OCI-LY7 (cell line): Measurements from ENCODE around the gene CAMK1. TPM values are rescaled to one million over a fixed set of nuclear protein-coding genes. Genes with fewer than 3 reads are reported as not detected.

Experiments used
- BruUV-seq: library from RNA; stranded (reverse); fragments of 400-500 nt; replicated peaks from 2 replicates; lab custom pipeline; 2021; lab: Mats Ljungman, UMichigan
- CTCF ChIA-PET: fragments of 300-600 bp; sonication (Branson Sonifier 250); formaldehyde crosslinking; loops from one replicate; lab custom pipeline; 2022; ENCODE audit warnings: antibody characterized with exemption; ENCODE audit not compliant: unreplicated experiment; lab: Charles Lee
- POLR2A ChIA-PET: fragments of 300-600 bp; sonication (Branson Sonifier 250); formaldehyde crosslinking; loops from one replicate; lab custom pipeline; 2022; ENCODE audit warnings: antibody characterized with exemption; lab: Charles Lee
- DNase-seq: peaks from one replicate; pipeline ENCODE4 v3.0.0-alpha.2; 2015; ENCODE audit warnings: low spot score
- H2AFZ ChIP-seq: fragments of 200-600 bp; sonication (generic), shearing (Covaris generic); 2 replicates; pipeline ENCODE4 v1.6.1; 2014; ENCODE audit warnings: mild to moderate bottlenecking, antibody characterized with exemption, low read length, moderate library complexity
- H3K27ac ChIP-seq: fragments of 200-600 bp; sonication (generic); 2 replicates; pipeline ENCODE4 v1.5.1; 2014; ENCODE audit warnings: mixed run types, low read depth, mild to moderate bottlenecking, moderate library complexity, low read length, inconsistent platforms; ENCODE audit not compliant: poor library complexity, severe bottlenecking
- H3K36me3 ChIP-seq: fragments of 200-600 bp; sonication (generic); 2 replicates; pipeline ENCODE4 v1.6.1; 2014; ENCODE audit warnings: mild to moderate bottlenecking, antibody characterized with exemption, low read length, moderate library complexity, mixed read lengths; ENCODE audit not compliant: insufficient read depth
- H3K4me1 ChIP-seq: fragments of 200-600 bp; sonication (generic); 2 replicates; pipeline ENCODE4 v1.5.1; 2014; ENCODE audit warnings: mild to moderate bottlenecking, low read length; ENCODE audit not compliant: insufficient read depth, poor library complexity, severe bottlenecking
- H3K4me2 ChIP-seq: fragments of 200-600 bp; sonication (generic); 2 replicates; pipeline ENCODE4 v1.6.1; 2014; ENCODE audit warnings: mild to moderate bottlenecking, low read length
- H3K4me3 ChIP-seq: fragments of 200-600 bp; sonication (generic); 2 replicates; pipeline ENCODE4 v1.5.1; 2014; ENCODE audit warnings: mild to moderate bottlenecking, low read depth, low read length; ENCODE audit not compliant: poor library complexity, severe bottlenecking
- H3K79me2 ChIP-seq: fragments of 200-600 bp; sonication (generic); 2 replicates; pipeline ENCODE4 v1.6.1; 2016; ENCODE audit warnings: low read depth, mild to moderate bottlenecking, low read length, moderate library complexity, mixed read lengths; ENCODE audit not compliant: insufficient read depth
- H3K9me2 ChIP-seq: fragments of 200-600 bp; sonication (generic); 2 replicates; pipeline ENCODE4 v1.6.1; 2016; ENCODE audit warnings: mild to moderate bottlenecking, low read length, mixed read lengths; ENCODE audit not compliant: insufficient read depth
- H3K9me3 ChIP-seq: fragments of 200-600 bp; sonication (generic); 2 replicates; pipeline ENCODE4 v1.6.1; 2014; ENCODE audit warnings: mild to moderate bottlenecking, mixed run types, low read length, mixed read lengths
- H4K20me1 ChIP-seq: fragments of 200-600 bp; sonication (generic); 2 replicates; pipeline ENCODE4 v1.6.1; 2014; ENCODE audit warnings: mild to moderate bottlenecking, antibody characterized with exemption, low read length, moderate library complexity, mixed read lengths; ENCODE audit not compliant: insufficient read depth
- CTCF ChIP-seq: fragments of 200-600 bp; sonication (generic); conservative IDR thresholded peaks from 2 replicates; pipeline ENCODE4 v1.5.1; 2014; ENCODE audit warnings: mild to moderate bottlenecking, antibody characterized with exemption, low read length, moderate library complexity, mixed read lengths
- EZH2phosphoT487 ChIP-seq: fragments of 200-600 bp; sonication (generic); IDR thresholded peaks from 2 replicates; pipeline ENCODE4 v1.6.1; 2018; ENCODE audit warnings: low read depth, borderline replicate concordance, mild to moderate bottlenecking, mixed run types, antibody characterized with exemption, low read length, moderate library complexity, mixed read lengths
- intact Hi-C: fragments of 100-400 bp; cut with micrococcal nuclease; formaldehyde crosslinking; loops from one replicate; pipeline ENCODE4 v1.10.0; 2022; ENCODE audit not compliant: unreplicated experiment
- total RNA-seq, 2 experiments: library from RNA; depleted of rRNA in 1 of 2; stranded (reverse); fragments of >200 nt in 1 of 2; shearing (Covaris generic) in 1 of 2; gene quantifications; 2 replicates each; pipeline ENCODE4 v1.2.3, GENCODE V29; 2014 to 2022

The CAMK1 gene
- total RNA-seq, 2 experiments from 2014 or later: not detected

- DNase-seq: no peak
- Histone ChIP-seq H3K4me3 (no peak overlapping the region), H4K20me1 (no peaks in the 10 kb centered on the region), H3K27ac (no peak overlapping the region), H3K79me2 (no peaks in the 10 kb centered on the region), H2AFZ (no peak overlapping the region), H3K36me3 (peaks cover 3% of the 10 kb centered on the region; the same call in 1 of the 2 replicates), H3K9me2 (no peaks in the 10 kb centered on the region), H3K4me1 (peaks cover 7% of the 10 kb centered on the region), H3K4me2 (no peak overlapping the region), H3K9me3 (no peaks in the 10 kb centered on the region)
- POLR2A ChIA-PET: interaction anchor here (1.4 kb wide), 1 partner anchor 16 kb away, joined by 4 read pairs; no protein-coding TSS in a partner anchor
- intact Hi-C loops: no loop called here
- no TSS peak for BruUV-seq
- TF ChIP-seq CTCF: no peak
- TF ChIP-seq EZH2phosphoT487: no peak
- CTCF ChIA-PET: no interaction called here
Observed at GRCh38 chr3:9767418-9767817, 2.3 kb downstream of the CAMK1 start.

GRCh38 chr3:9765865-9766264 is 3.9 kb downstream of the CAMK1 start:
- intact Hi-C loops: no loop called here
- Histone ChIP-seq H2AFZ (no peak overlapping the region), H3K79me2 (no peaks in the 10 kb centered on the region), H3K4me2 (no peak overlapping the region), H3K9me2 (no peaks in the 10 kb centered on the region), H3K4me1 (peaks cover 7% of the 10 kb centered on the region), H4K20me1 (no peaks in the 10 kb centered on the region), H3K4me3 (no peak overlapping the region), H3K9me3 (no peaks in the 10 kb centered on the region), H3K27ac (no peak overlapping the region), H3K36me3 (peaks cover 11% of the 10 kb centered on the region)
- no TSS peak for BruUV-seq
- POLR2A ChIA-PET: interaction anchor here (1.4 kb wide), 1 partner anchor 14 kb away, joined by 4 read pairs; no protein-coding TSS in a partner anchor
- CTCF ChIA-PET: no interaction called here
- TF ChIP-seq EZH2phosphoT487 (no peak), CTCF (no peak)
- DNase-seq: no peak

- TF ChIP-seq CTCF (no peak), EZH2phosphoT487 (no peak)
- H3K4me1 ChIP-seq: peaks cover 7% of the 10 kb centered on the region
- no peak overlapping the region for H2AFZ ChIP-seq
- no peaks in the 10 kb centered on the region for H3K9me2 ChIP-seq
- CTCF ChIA-PET: no interaction called here
- H3K4me3 ChIP-seq: no peak overlapping the region
- H3K36me3 ChIP-seq: peaks cover 39% of the 10 kb centered on the region
- DNase-seq: no peak
- no peak overlapping the region for H3K4me2 ChIP-seq
- H4K20me1 ChIP-seq: no peaks in the 10 kb centered on the region
- no peaks in the 10 kb centered on the region for H3K79me2 ChIP-seq
- intact Hi-C loops: no loop called here
- no peaks in the 10 kb centered on the region for H3K9me3 ChIP-seq
- POLR2A ChIA-PET: interaction anchor here (0.6 to 0.9 kb wide), 3 partner anchors 9 to 297 kb away, joined by 3 to 4 read pairs (median 4); no protein-coding TSS in a partner anchor
- no TSS peak for BruUV-seq
- no peak overlapping the region for H3K27ac ChIP-seq
Observed at GRCh38 chr3:9762871-9763270, 6.9 kb downstream of the CAMK1 start.
